B cell (primary cell): Measurements from ENCODE around the gene ZNF554. TPM values are rescaled to one million over a fixed set of nuclear protein-coding genes. Genes with fewer than 3 reads are reported as not detected.

Source experiments
- ATAC-seq: fragments of 200-7000 bp; cut with Tn5 transposase; one replicate; pipeline ENCODE4 v1.10.0; 2021; ENCODE audit warnings: low read depth, mild to moderate bottlenecking, moderate number of reproducible peaks, moderate library complexity
- CTCF ChIA-PET: fragments of 350-600 bp; sonication (Branson Sonifier 250); formaldehyde crosslinking; loops from one replicate; lab custom pipeline; 2021; ENCODE audit warnings: antibody characterized with exemption, inconsistent platforms; lab: Charles Lee
- POLR2A ChIA-PET: fragments of 350-600 bp; sonication (Branson Sonifier 250); formaldehyde crosslinking; loops from one replicate; lab custom pipeline; 2021; ENCODE audit warnings: antibody characterized with exemption; lab: Charles Lee
- DNase-seq: peaks from one replicate; pipeline ENCODE4 v3.0.0; 2013
- H2AFZ ChIP-seq: 2 replicates; pipeline ENCODE4 v1.6.1; 2012; ENCODE audit warnings: mild to moderate bottlenecking, low read depth, low read length; ENCODE audit not compliant: insufficient read depth, poor library complexity, severe bottlenecking
- H3K27ac ChIP-seq, 2 donors: 1 replicate in 1 of 2; 2 replicates in 1 of 2; pipeline ENCODE4 v1.5.1; 2012 to 2013; ENCODE audit warnings: low read length in 2 of 2, mild to moderate bottlenecking in 2 of 2, moderate library complexity in 1 of 2
- H3K27me3 ChIP-seq, 4 experiments: fragments of 200-600 bp in 1 of 4; sonication (generic) in 1 of 4; replicated peaks in 1 of 4; 1 replicate in 2 of 4; 2 replicates in 2 of 4; pipeline versions ENCODE4 v1.6.1 to v1.7.0; 2013 to 2016; ENCODE audit warnings: low read length in 3 of 4, mild to moderate bottlenecking in 2 of 4, mixed read lengths in 1 of 4, moderate library complexity in 1 of 4; ENCODE audit not compliant: insufficient read depth in 4 of 4, control insufficient read depth in 3 of 4; ENCODE audit errors: control extremely low read depth in 1 of 4
- H3K36me3 ChIP-seq, 2 experiments: replicated peaks in 1 of 2; 1 replicate in 1 of 2; 2 replicates in 1 of 2; pipeline versions ENCODE4 v1.6.1 to v1.7.1; 2013; ENCODE audit warnings: low read length in 1 of 2; ENCODE audit not compliant: insufficient read depth in 2 of 2, control insufficient read depth in 1 of 2; ENCODE audit errors: control extremely low read depth in 1 of 2, extremely low read depth in 1 of 2
- H3K4me1 ChIP-seq, 2 donors: fragments of 200-600 bp in 1 of 2; sonication (generic) in 1 of 2; 1 replicate in 1 of 2; 2 replicates in 1 of 2; pipeline versions ENCODE4 v1.5.1 to v1.6.1; 2013 to 2017; ENCODE audit warnings: low read length in 2 of 2; ENCODE audit not compliant: control insufficient read depth in 2 of 2, insufficient read depth in 2 of 2
- H3K4me2 ChIP-seq: replicated peaks from 2 replicates; pipeline ENCODE3; 2012; ENCODE audit warnings: mild to moderate bottlenecking, low read depth, low read length; ENCODE audit not compliant: poor library complexity, severe bottlenecking
- H3K4me3 ChIP-seq, 5 experiments: fragments of 200-600 bp in 1 of 5; sonication (generic) in 1 of 5; 1 replicate in 3 of 5; 2 replicates in 2 of 5; pipeline versions ENCODE4 v1.5.1 to v1.7.0; 2011 to 2016; ENCODE audit warnings: low read length in 4 of 5, mild to moderate bottlenecking in 4 of 5, low read depth in 2 of 5, control low read depth in 1 of 5, moderate library complexity in 1 of 5; ENCODE audit not compliant: insufficient read depth in 1 of 5; ENCODE audit errors: control extremely low read depth in 1 of 5, extremely low read depth in 1 of 5
- H3K79me2 ChIP-seq: fragments of 200-600 bp; sonication (generic); one replicate; pipeline ENCODE4 v1.6.0; 2016; ENCODE audit warnings: low read length; ENCODE audit not compliant: control insufficient read depth, insufficient read depth
- H3K9ac ChIP-seq: fragments of 200-600 bp; sonication (generic); 2 replicates; pipeline ENCODE4 v1.6.1; 2017; ENCODE audit warnings: mild to moderate bottlenecking, low read length, moderate library complexity
- H3K9me3 ChIP-seq, 3 donors: one replicate each; pipeline versions ENCODE4 v1.6.1 to v1.7.1; 2013; ENCODE audit warnings: low read length in 2 of 3; ENCODE audit not compliant: control insufficient read depth in 2 of 3, insufficient read depth in 1 of 3; ENCODE audit errors: control extremely low read depth in 1 of 3
- H4K20me1 ChIP-seq: 2 replicates; pipeline ENCODE4 v1.6.0; 2012; ENCODE audit warnings: mild to moderate bottlenecking, low read length; ENCODE audit not compliant: insufficient read depth, control insufficient read depth, poor library complexity, severe bottlenecking
- H3K27ac Mint-ChIP-seq: one replicate; pipeline ENCODE4 v1.8.0; 2021; ENCODE audit warnings: mixed read lengths
- H3K27me3 Mint-ChIP-seq: one replicate; pipeline ENCODE4 v1.8.0; 2021; ENCODE audit warnings: mixed read lengths
- H3K4me1 Mint-ChIP-seq: one replicate; pipeline ENCODE4 v1.8.0; 2021; ENCODE audit warnings: mixed read lengths
- H3K4me3 Mint-ChIP-seq: one replicate; pipeline ENCODE4 v1.8.0; 2021; ENCODE audit warnings: mixed read lengths
- H3K9me3 Mint-ChIP-seq: one replicate; pipeline ENCODE4 v1.8.0; 2022; ENCODE audit warnings: mixed read lengths; ENCODE audit not compliant: insufficient read depth
- CTCF ChIP-seq: fragments of 200-600 bp; IDR thresholded peaks from one replicate; pipeline ENCODE4 v1.8.0; 2022; ENCODE audit warnings: antibody characterized with exemption, mild to moderate bottlenecking
- EZH2 ChIP-seq: IDR thresholded peaks from 2 replicates; pipeline ENCODE4 v1.6.1; 2012; ENCODE audit warnings: borderline replicate concordance, low read depth, mild to moderate bottlenecking, moderate library complexity, low read length; ENCODE audit not compliant: insufficient read depth, poor library complexity, severe bottlenecking
- WGBS: methylation state at CpG from one replicate; pipeline ENCODE4 v1.1.5; 2013; ENCODE audit warnings: missing lambda C conversion rate; ENCODE audit not compliant: insufficient coverage; 5-methylcytosine and 5-hydroxymethylcytosine counted together
- intact Hi-C: fragments of 100-400 bp; cut with micrococcal nuclease; formaldehyde crosslinking; loops from one replicate; pipeline ENCODE4 v1.10.0; 2022
- polyA plus RNA-seq: library from polyadenylated mRNA; depleted of rRNA; stranded (reverse); fragments of >200 nt; gene quantifications from 2 replicates; pipeline ENCODE4 v1.2.3, GENCODE V29; 2012
- total RNA-seq, 2 donors: library from RNA; stranded (reverse); fragments of 120-200 nt in 1 of 2; gene quantifications; 1 replicate in 1 of 2; 2 replicates in 1 of 2; pipeline versions ENCODE4 v1.2.3 to v1.2.4, GENCODE V29; 2013 to 2022

Gene ZNF554
- total and polyA plus RNA-seq, 2 donors (not counting 1 experiment from before 2014, with no cell fraction given) = 2.8 to 5.9 TPM

- POLR2A ChIA-PET = no interaction called here
- CTCF ChIA-PET = no interaction called here
- no peak overlapping the region for H3K27ac Mint-ChIP-seq
- Histone ChIP-seq H3K9me3 (no peaks in the 10 kb centered on the region), H3K4me2 (no peak overlapping the region), H3K4me3 (no peak overlapping the region), H3K9ac (no peak overlapping the region), H3K79me2 (no peaks in the 10 kb centered on the region), H3K27ac (no peak overlapping the region), H3K4me1 (no peaks in the 10 kb centered on the region), H3K27me3 (no peaks in the 10 kb centered on the region), H4K20me1 (no peaks in the 10 kb centered on the region), H3K36me3 (peaks cover 0 to 22% of the 10 kb centered on the region in 2 experiments), H2AFZ (no peak overlapping the region)
- DNase-seq = no peak
- no peaks in the 10 kb centered on the region for H3K27me3 Mint-ChIP-seq
- no peaks in the 10 kb centered on the region for H3K4me1 Mint-ChIP-seq
- H3K9me3 Mint-ChIP-seq = no peaks in the 10 kb centered on the region
- no peak overlapping the region for H3K4me3 Mint-ChIP-seq
- 95% methylated on average over 34 of the region's 34 CpGs for WGBS
- intact Hi-C loops = no loop called here
- no peak for ATAC-seq
- no peak for TF ChIP-seq CTCF
- no peak for TF ChIP-seq EZH2
Measured at GRCh38 chr19:2811735-2812413, 7.8 kb upstream of the ZNF554 start.

GRCh38 chr19:2812414-2813234, 7.0 kb upstream of the ZNF554 start:
- H3K27ac Mint-ChIP-seq = no peak overlapping the region
- Histone ChIP-seq H3K9me3 (no peaks in the 10 kb centered on the region), H3K79me2 (no peaks in the 10 kb centered on the region), H3K27ac (no peak overlapping the region), H3K36me3 (peaks cover 0 to 19% of the 10 kb centered on the region in 2 experiments), H3K4me2 (no peak overlapping the region), H3K9ac (no peak overlapping the region), H3K27me3 (no peaks in the 10 kb centered on the region), H2AFZ (no peak overlapping the region), H4K20me1 (no peaks in the 10 kb centered on the region), H3K4me3 (no peak overlapping the region), H3K4me1 (no peaks in the 10 kb centered on the region)
- CTCF ChIA-PET = no interaction called here
- H3K4me3 Mint-ChIP-seq = no peak overlapping the region
- TF ChIP-seq CTCF = no peak
- TF ChIP-seq EZH2 = no peak
- H3K27me3 Mint-ChIP-seq = no peaks in the 10 kb centered on the region
- no peaks in the 10 kb centered on the region for H3K4me1 Mint-ChIP-seq
- intact Hi-C loops = no loop called here
- WGBS = 97% methylated on average over 36 of the region's 37 CpGs
- ATAC-seq (no peak), DNase-seq (no peak)
- H3K9me3 Mint-ChIP-seq = no peaks in the 10 kb centered on the region
- POLR2A ChIA-PET = no interaction called here
